ENCODE data around the gene FOXRED2. TPM values are rescaled to one million over a fixed set of nuclear protein-coding genes. Genes with fewer than 3 reads are reported as not detected.

Gene FOXRED2
- total RNA-seq, 1 experiment from 2014 or later, result 34.4 TPM

DNA sequence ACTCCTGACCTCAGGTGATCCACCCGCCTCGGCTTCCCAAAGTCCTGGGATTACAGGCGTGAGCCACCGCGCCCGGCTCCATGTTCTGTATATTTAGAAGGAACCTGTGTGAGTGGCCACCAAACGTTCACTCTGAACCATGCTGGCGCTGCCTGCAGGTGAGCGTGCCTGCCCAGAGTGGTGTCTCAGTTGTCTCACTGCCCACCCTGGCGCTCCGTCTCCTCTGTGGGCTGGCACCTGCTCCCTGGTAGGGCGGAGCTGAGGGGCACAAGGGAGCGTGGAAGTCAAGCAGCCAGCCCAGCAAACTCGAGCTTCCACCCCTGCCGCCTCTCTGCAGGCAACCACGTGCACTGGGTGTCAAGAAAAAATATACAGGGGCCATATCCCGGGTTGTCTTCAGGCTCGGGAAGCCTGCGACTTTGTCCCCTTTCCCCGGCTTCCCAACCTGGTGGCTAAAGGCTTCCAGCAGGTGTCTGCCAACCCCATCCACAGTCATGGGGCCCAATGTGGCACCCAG is 42.1 kb downstream of the FOXRED2 start:
- WGBS (ENCODE audit: extremely low coverage, insufficient read length, low lambda C conversion rate), result no CpG with 5 or more reads among the region's 20 CpGs
- H3K4me1 Mint-ChIP-seq, result peaks cover 19 to 22% of the 10 kb centered on the region in 2 experiments
- H3K9ac ChIP-seq (ENCODE audit: extremely low read depth, insufficient read length, low read length), result no peak overlapping the region

More for the DNA sequence above, 42.1 kb downstream of the FOXRED2 start:
- no peak overlapping the region for H3K27ac ChIP-seq (ENCODE audit: insufficient read length, low read depth, low read length)
- H3K14ac ChIP-seq (ENCODE audit: insufficient read depth, low read length), result no peak overlapping the region
- peaks cover 2% of the 10 kb centered on the region for H3K4me1 ChIP-seq (ENCODE audit: insufficient read depth, low read length)
- no peaks in the 10 kb centered on the region for H4K20me1 ChIP-seq (ENCODE audit: control insufficient read depth, insufficient read depth, insufficient read length)
- no peak overlapping the region for H2BK12ac ChIP-seq (ENCODE audit: insufficient read length, low read depth, low read length)
- no peak overlapping the region for H3K4ac ChIP-seq (ENCODE audit: low read depth, low read length)
- H2AK5ac ChIP-seq (ENCODE audit: insufficient read length, low read length), result no peak overlapping the region
- no peak overlapping the region for H4K8ac ChIP-seq (replicated peaks; ENCODE audit: insufficient read length, low read depth, low read length)
- no peak overlapping the region for H4K5ac ChIP-seq (ENCODE audit: insufficient read length, low read depth, low read length)
- no peaks in the 10 kb centered on the region for H3K27me3 ChIP-seq (ENCODE audit: insufficient read depth, low read length)
- Mint-ChIP-seq H3K27ac (no peak overlapping the region; a peak in 1 of 7 replicates), H3K9me3 (no peaks in the 10 kb centered on the region), H3K27me3 (ENCODE audit: low read depth) (0 out of 2 replicates have a peak, but pooled peaks cover 3% of the 10 kb centered on the region), H3K36me3 (ENCODE audit: insufficient read depth in 1 of 3, low read depth in 3 of 3) (peaks cover 0 to 10% (median 7%) of the 10 kb centered on the region in 3 experiments; a peak in 4 of 7 replicates), H3K4me3 (no peak overlapping the region)
- H2AFZ ChIP-seq (ENCODE audit: low read length), result no peak overlapping the region
- no peaks in the 10 kb centered on the region for H3K79me2 ChIP-seq (ENCODE audit: insufficient read depth, low read length)
- no peak overlapping the region for H3K56ac ChIP-seq (ENCODE audit: insufficient read length, low read depth, low read length)
- no peak overlapping the region for H3K18ac ChIP-seq (ENCODE audit: insufficient read length, low read depth, low read length)
- H3T11ph ChIP-seq (ENCODE audit: low read length), result no peak overlapping the region
- no peaks in the 10 kb centered on the region for H3K79me1 ChIP-seq (ENCODE audit: insufficient read depth, low read depth, low read length, poor library complexity, severe bottlenecking)
- TF ChIP-seq CTCF (conservative IDR thresholded peaks at IDR 0.05), result no peak
- no peak overlapping the region for H2BK120ac ChIP-seq (ENCODE audit: low read depth, low read length, poor library complexity, severe bottlenecking)
- H4K91ac ChIP-seq (ENCODE audit: insufficient read length, low read depth, low read length), result no peak overlapping the region
- no peak overlapping the region for H2BK15ac ChIP-seq (ENCODE audit: low read depth, low read length)
- H3K23me2 ChIP-seq (ENCODE audit: insufficient read length, low read depth, low read length, poor library complexity, severe bottlenecking), result no peaks in the 10 kb centered on the region
- H2BK20ac ChIP-seq (ENCODE audit: low read depth, low read length, poor library complexity, severe bottlenecking), result no peak overlapping the region
- H3K9me3 ChIP-seq (ENCODE audit: control insufficient read depth, low read depth, low read length), result no peaks in the 10 kb centered on the region
- no peak for DNase-seq
- H3K23ac ChIP-seq (ENCODE audit: insufficient read length, low read depth, low read length), result no peak overlapping the region
- no peak overlapping the region for H3K4me2 ChIP-seq (ENCODE audit: insufficient read depth, insufficient read length, low read length)
- H2BK5ac ChIP-seq (ENCODE audit: insufficient read length, low read length), result no peak overlapping the region

Measured in H9 (cell line).